Stimulated activated CD4-positive, alpha-beta T cell treated with anti-CD3 and anti-CD28 coated beads, Interleukin-4, amount 100 ng/mL, for 24 hours (primary cell): ENCODE results near the gene SPSB1.

ENCODE experiments used
- DNase-seq: peaks from one replicate; pipeline ENCODE4 v3.0.0-alpha.2; 2020

SPSB1 gene

GRCh38 chr1:9302745-9303524 is 10.2 kb downstream of the SPSB1 start:
- DNase-seq = no peak

GRCh38 chr1:9303916-9304315 is 11.2 kb downstream of the SPSB1 start:
- DNase-seq = no peak

GRCh38 chr1:9305216-9305615 is 12.5 kb downstream of the SPSB1 start:
- no peak for DNase-seq

- DNase-seq = no peak
Observed at GRCh38 chr1:9306006-9306405, 13.3 kb downstream of the SPSB1 start.

GRCh38 chr1:9307303-9307702 is 14.6 kb downstream of the SPSB1 start:
- no peak for DNase-seq

- DNase-seq = no peak
Observed at GRCh38 chr1:9308236-9308785, 15.6 kb downstream of the SPSB1 start.

GRCh38 chr1:9309080-9309479 is 16.4 kb downstream of the SPSB1 start:
- DNase-seq = no peak

- no peak for DNase-seq
Observed at GRCh38 chr1:9309991-9310390, 17.3 kb downstream of the SPSB1 start.

- no peak for DNase-seq
Observed at GRCh38 chr1:9311029-9311428, 18.3 kb downstream of the SPSB1 start.

- DNase-seq = no peak
Observed at GRCh38 chr1:9311479-9311878, 18.8 kb downstream of the SPSB1 start.

GRCh38 chr1:9312168-9312720 is 19.6 kb downstream of the SPSB1 start:
- DNase-seq = no peak

- no peak for DNase-seq
Observed at GRCh38 chr1:9313576-9313975, 20.9 kb downstream of the SPSB1 start.

GRCh38 chr1:9314111-9314510 is 21.4 kb downstream of the SPSB1 start:
- no peak for DNase-seq

GRCh38 chr1:9314711-9315379 is 22.2 kb downstream of the SPSB1 start:
- DNase-seq = no peak

- DNase-seq = peak; percentile 78
Observed at GRCh38 chr1:9315411-9316079, 22.9 kb downstream of the SPSB1 start.

- peak; percentile 46 for DNase-seq
Observed at GRCh38 chr1:9316080-9316444, 23.4 kb downstream of the SPSB1 start.

GRCh38 chr1:9316512-9316911 is 23.8 kb downstream of the SPSB1 start:
- DNase-seq = no peak

- DNase-seq = no peak
Observed at GRCh38 chr1:9317072-9317471, 24.4 kb downstream of the SPSB1 start.

GRCh38 chr1:9317591-9318417 is 25.1 kb downstream of the SPSB1 start:
- DNase-seq = no peak

GRCh38 chr1:9319208-9319788 is 26.6 kb downstream of the SPSB1 start:
- no peak for DNase-seq

GRCh38 chr1:9319789-9320519 is 27.3 kb downstream of the SPSB1 start:
- no peak for DNase-seq
